Caco-2 (cell line): Measurements from ENCODE around the gene ERGIC1. TPM values are rescaled to one million over a fixed set of nuclear protein-coding genes. Genes with fewer than 3 reads are reported as not detected.

Experiments used
- BruUV-seq: library from RNA; stranded (reverse); fragments of 400-500 nt; replicated peaks from 2 replicates; lab custom pipeline; 2021; lab: Mats Ljungman, UMichigan
- CTCF ChIA-PET: fragments of 300-600 bp; sonication (Branson Sonifier 250); formaldehyde crosslinking; loops from one replicate; lab custom pipeline; 2022; ENCODE audit warnings: antibody characterized with exemption; lab: Charles Lee
- POLR2A ChIA-PET: fragments of 300-600 bp; sonication (Branson Sonifier 250); formaldehyde crosslinking; loops from one replicate; lab custom pipeline; 2022; ENCODE audit warnings: antibody characterized with exemption; lab: Charles Lee
- DNase-seq, 2 experiments: peaks; one replicate each; pipeline versions ENCODE4 v3.0.0 to v3.0.0-alpha.2; 2020 to 2022
- H3K27me3 ChIP-seq: replicated peaks from 2 replicates; pipeline ENCODE4 v1.6.0; 2011; ENCODE audit warnings: low read length; ENCODE audit not compliant: control insufficient read depth, insufficient read depth
- H3K36me3 ChIP-seq: 2 replicates; pipeline ENCODE4 v1.5.1; 2011; ENCODE audit warnings: low read length; ENCODE audit not compliant: control insufficient read depth, insufficient read depth
- H3K4me1 ChIP-seq: fragments of 250-450 bp; sonication (Bioruptor Pico); 2 replicates; pipeline ENCODE4 v1.5.1; 2020; ENCODE audit warnings: mild to moderate bottlenecking
- H3K4me3 ChIP-seq: 2 replicates; pipeline ENCODE4 v1.5.1; 2011; ENCODE audit warnings: low read depth, mild to moderate bottlenecking, control low read depth, low read length
- H3K9me3 ChIP-seq: fragments of 250-450 bp; sonication (Bioruptor Pico); 2 replicates; pipeline ENCODE4 v1.5.1; 2020; ENCODE audit warnings: mild to moderate bottlenecking, moderate library complexity
- H3K27ac Mint-ChIP-seq: one replicate; pipeline ENCODE4 v1.8.0; 2022; ENCODE audit warnings: mixed read lengths; ENCODE audit not compliant: unreplicated experiment
- H3K27me3 Mint-ChIP-seq: one replicate; pipeline ENCODE4 v1.8.0; 2022; ENCODE audit warnings: mixed read lengths; ENCODE audit not compliant: insufficient read depth, unreplicated experiment
- H3K36me3 Mint-ChIP-seq: one replicate; pipeline ENCODE4 v1.8.0; 2022; ENCODE audit warnings: mild to moderate bottlenecking, mixed read lengths; ENCODE audit not compliant: insufficient read depth, unreplicated experiment
- H3K4me1 Mint-ChIP-seq: one replicate; pipeline ENCODE4 v1.8.0; 2022; ENCODE audit warnings: low read depth, mixed read lengths; ENCODE audit not compliant: unreplicated experiment
- H3K4me3 Mint-ChIP-seq: one replicate; pipeline ENCODE4 v1.8.0; 2022; ENCODE audit warnings: mild to moderate bottlenecking, moderate library complexity, mixed read lengths; ENCODE audit not compliant: unreplicated experiment
- H3K9me3 Mint-ChIP-seq: one replicate; pipeline ENCODE4 v1.8.0; 2022; ENCODE audit warnings: mixed read lengths; ENCODE audit not compliant: unreplicated experiment
- CTCF ChIP-seq, 2 experiments: fragments of 200-600 bp in 1 of 2; IDR thresholded peaks; 1 replicate in 1 of 2; 2 replicates in 1 of 2; pipeline versions ENCODE4 v1.5.1 to v1.8.0; 2011 to 2022; ENCODE audit warnings: antibody characterized with exemption in 1 of 2, control low read depth in 1 of 2, inconsistent platforms in 1 of 2, low read depth in 1 of 2, low read length in 1 of 2, mild to moderate bottlenecking in 1 of 2, moderate library complexity in 1 of 2; ENCODE audit not compliant: insufficient read depth in 1 of 2, severe bottlenecking in 1 of 2, unreplicated experiment in 1 of 2
- intact Hi-C: fragments of 100-400 bp; cut with micrococcal nuclease; formaldehyde crosslinking; loops from one replicate; pipeline ENCODE4 v1.10.0; 2022; ENCODE audit not compliant: unreplicated experiment
- total RNA-seq: library from RNA; stranded (reverse); gene quantifications from 2 replicates; pipeline ENCODE4 v1.2.3, GENCODE V29; 2022

Gene ERGIC1
- total RNA-seq, 1 experiment from 2014 or later, result 161 TPM

- intact Hi-C loops, result no loop called here
Observed at GRCh38 chr5:172871982-172872381, 37.9 kb downstream of the ERGIC1 start.

GRCh38 chr5:172872997-172873491 is 39.0 kb downstream of the ERGIC1 start:
- H3K27ac Mint-ChIP-seq, result no peak overlapping the region
- POLR2A ChIA-PET, result no interaction called here

More at GRCh38 chr5:172871982-172872381, 37.9 kb downstream of the ERGIC1 start:
- TF ChIP-seq CTCF (IDR thresholded peaks at IDR 0.05; ENCODE audit: insufficient read depth in 1 of 2, low read depth in 1 of 2, low read length in 1 of 2, severe bottlenecking in 1 of 2, unreplicated experiment in 1 of 2), result no peak
- H3K27ac Mint-ChIP-seq, result no peak overlapping the region
- BruUV-seq, result no TSS peak
- no peaks in the 10 kb centered on the region for H3K27me3 Mint-ChIP-seq
- H3K27me3 ChIP-seq, result no peaks in the 10 kb centered on the region
- ChIA-PET CTCF (interaction anchor here (0.5 kb wide), 1 partner anchor 134 kb away, joined by 5 read pairs; no protein-coding TSS in a partner anchor), POLR2A (no interaction called here)
- H3K36me3 ChIP-seq, result no peaks in the 10 kb centered on the region; the same call in 1 of the 2 replicates
- no peaks in the 10 kb centered on the region for H3K9me3 Mint-ChIP-seq
- no peak overlapping the region for H3K4me3 Mint-ChIP-seq
- H3K36me3 Mint-ChIP-seq, result peaks cover 23% of the 10 kb centered on the region
- no peaks in the 10 kb centered on the region for H3K9me3 ChIP-seq
- H3K4me3 ChIP-seq, result no peak overlapping the region
- H3K4me1 ChIP-seq, result peaks cover 21% of the 10 kb centered on the region
- DNase-seq, result no peak
- peaks cover 10% of the 10 kb centered on the region for H3K4me1 Mint-ChIP-seq

GRCh38 chr5:172873513-172873912 is 39.5 kb downstream of the ERGIC1 start:
- Mint-ChIP-seq H3K27me3 (no peaks in the 10 kb centered on the region), H3K36me3 (peaks cover 14% of the 10 kb centered on the region), H3K27ac (no peak overlapping the region), H3K4me3 (no peak overlapping the region), H3K9me3 (no peaks in the 10 kb centered on the region), H3K4me1 (peaks cover 3% of the 10 kb centered on the region)
- no TSS peak for BruUV-seq
- peaks cover 9% of the 10 kb centered on the region for H3K4me1 ChIP-seq
- no peak for TF ChIP-seq CTCF (IDR thresholded peaks at IDR 0.05; ENCODE audit: insufficient read depth in 1 of 2, low read depth in 1 of 2, low read length in 1 of 2, severe bottlenecking in 1 of 2, unreplicated experiment in 1 of 2)
- intact Hi-C loops, result no loop called here
- CTCF ChIA-PET, result interaction anchor here (1.3 kb wide), 1 partner anchor 101 kb away, joined by 3 read pairs; no protein-coding TSS in a partner anchor
- H3K36me3 ChIP-seq, result no peaks in the 10 kb centered on the region
- no peaks in the 10 kb centered on the region for H3K9me3 ChIP-seq
- no peak for DNase-seq
- POLR2A ChIA-PET, result no interaction called here
- no peaks in the 10 kb centered on the region for H3K27me3 ChIP-seq
- H3K4me3 ChIP-seq, result no peak overlapping the region

More at GRCh38 chr5:172872997-172873491, 39.0 kb downstream of the ERGIC1 start:
- Mint-ChIP-seq H3K27me3 (no peaks in the 10 kb centered on the region), H3K9me3 (no peaks in the 10 kb centered on the region), H3K4me3 (no peak overlapping the region), H3K4me1 (peaks cover 8% of the 10 kb centered on the region), H3K36me3 (peaks cover 16% of the 10 kb centered on the region)
- intact Hi-C loops, result no loop called here
- Histone ChIP-seq H3K27me3 (no peaks in the 10 kb centered on the region), H3K4me1 (peaks cover 14% of the 10 kb centered on the region), H3K36me3 (no peaks in the 10 kb centered on the region), H3K9me3 (no peaks in the 10 kb centered on the region), H3K4me3 (no peak overlapping the region)
- no peak for TF ChIP-seq CTCF (IDR thresholded peaks at IDR 0.05; ENCODE audit: insufficient read depth in 1 of 2, low read depth in 1 of 2, low read length in 1 of 2, severe bottlenecking in 1 of 2, unreplicated experiment in 1 of 2)
- CTCF ChIA-PET, result interaction anchor here (1.3 kb wide), 1 partner anchor 101 kb away, joined by 3 read pairs; no protein-coding TSS in a partner anchor
- BruUV-seq, result no TSS peak
- DNase-seq, result no peak
